SH-SY5Y (cell line): ENCODE results near the gene WWOX.

Experiments
- GATA2 ChIP-seq: IDR thresholded peaks from 2 replicates; pipeline ENCODE4 v1.6.1; 2011; ENCODE audit warnings: mild to moderate bottlenecking, low read depth, low read length
- GATA3 ChIP-seq: IDR thresholded peaks from 2 replicates; pipeline ENCODE4 v1.6.1; 2011; ENCODE audit warnings: low read depth, mild to moderate bottlenecking, low read length, moderate library complexity

- no peak for TF ChIP-seq GATA2
- TF ChIP-seq GATA3, result no peak
Observed at GRCh38 chr16:79062336-79062735, 962.9 kb downstream of the WWOX start.
